ENCODE results near the gene CHRNB4.

CHRNB4 gene

GRCh38 chr15:78642331-78642730 lies 1.3 kb upstream of the CHRNB4 start:
- 97% methylated on average over 4 of the region's 5 CpGs for WGBS

GRCh38 chr15:78641749-78642275 lies 802 bp upstream of the CHRNB4 start:
- no peak overlapping the region for H3K9ac ChIP-seq (ENCODE audit: low read length)
- H3K4me1 ChIP-seq (ENCODE audit: control insufficient read depth, insufficient read depth, low read depth, low read length) = peaks cover 12% of the 10 kb centered on the region
- H3K23ac ChIP-seq (ENCODE audit: low read length in 2 of 2) = no peak overlapping the region
- no peak overlapping the region for H4K91ac ChIP-seq (ENCODE audit: low read length)
- no peak overlapping the region for H2BK120ac ChIP-seq (ENCODE audit: low read depth, low read length)
- 40% methylated on average over 9 of the region's 11 CpGs for WGBS
- no peak overlapping the region for H3K4me2 ChIP-seq (ENCODE audit: low read length, poor library complexity, severe bottlenecking)
- H2BK5ac ChIP-seq (ENCODE audit: low read depth, low read length, poor library complexity, severe bottlenecking) = no peak overlapping the region
- no peak overlapping the region for H3K4ac ChIP-seq (ENCODE audit: low read depth in 1 of 2, low read length in 2 of 2)
- no peak overlapping the region for H2BK15ac ChIP-seq (ENCODE audit: low read depth, poor library complexity, severe bottlenecking)
- no peak overlapping the region for H4K8ac ChIP-seq (ENCODE audit: low read length)
- no peaks in the 10 kb centered on the region for H3K9me3 ChIP-seq (ENCODE audit: control insufficient read depth, low read length)
- no peak overlapping the region for H3K4me3 ChIP-seq (ENCODE audit: insufficient read depth in 1 of 2, low read depth in 1 of 2, low read length in 2 of 2)
- H2BK12ac ChIP-seq (ENCODE audit: low read length in 2 of 2) = no peak overlapping the region
- H3K79me1 ChIP-seq (replicated peaks; ENCODE audit: low read length, poor library complexity, severe bottlenecking) = no peaks in the 10 kb centered on the region
- no peak overlapping the region for H2AK5ac ChIP-seq (ENCODE audit: low read length, severe bottlenecking)
- peaks cover 30 to 46% of the 10 kb centered on the region in 2 experiments for H3K27me3 ChIP-seq (ENCODE audit: control insufficient read depth in 1 of 2, insufficient read depth in 1 of 2, low read length in 2 of 2)
- no peak overlapping the region for H3K14ac ChIP-seq (ENCODE audit: low read length in 2 of 2)
- H3K18ac ChIP-seq (ENCODE audit: low read depth in 1 of 2, low read length in 2 of 2) = no peak overlapping the region
- H2AFZ ChIP-seq (ENCODE audit: low read depth, low read length) = no peak overlapping the region
- H3K27ac ChIP-seq (ENCODE audit: low read length, poor library complexity, severe bottlenecking) = no peak overlapping the region
- no peak for DNase-seq
- no peaks in the 10 kb centered on the region for H3K36me3 ChIP-seq (ENCODE audit: control insufficient read depth in 1 of 2, insufficient read depth in 2 of 2, low read depth in 1 of 2, low read length in 2 of 2)

More at GRCh38 chr15:78642331-78642730, 1.3 kb upstream of the CHRNB4 start:
- Histone ChIP-seq H3K36me3 (ENCODE audit: control insufficient read depth in 1 of 2, insufficient read depth in 2 of 2, low read depth in 1 of 2, low read length in 2 of 2) (no peaks in the 10 kb centered on the region), H4K8ac (ENCODE audit: low read length) (no peak overlapping the region), H3K4me3 (ENCODE audit: insufficient read depth in 1 of 2, low read depth in 1 of 2, low read length in 2 of 2) (no peak overlapping the region), H3K4ac (ENCODE audit: low read depth in 1 of 2, low read length in 2 of 2) (no peak overlapping the region), H3K79me1 (replicated peaks; ENCODE audit: low read length, poor library complexity, severe bottlenecking) (no peaks in the 10 kb centered on the region), H3K27ac (ENCODE audit: low read length, poor library complexity, severe bottlenecking) (no peak overlapping the region), H3K14ac (ENCODE audit: low read length in 2 of 2) (no peak overlapping the region), H4K91ac (ENCODE audit: low read length) (no peak overlapping the region), H3K9ac (ENCODE audit: low read length) (no peak overlapping the region), H2BK5ac (ENCODE audit: low read depth, low read length, poor library complexity, severe bottlenecking) (no peak overlapping the region), H3K9me3 (ENCODE audit: control insufficient read depth, low read length) (no peaks in the 10 kb centered on the region), H2BK120ac (ENCODE audit: low read depth, low read length) (no peak overlapping the region), H2BK12ac (ENCODE audit: low read length in 2 of 2) (no peak overlapping the region), H3K27me3 (ENCODE audit: control insufficient read depth in 1 of 2, insufficient read depth in 1 of 2, low read length in 2 of 2) (peaks cover 25 to 40% of the 10 kb centered on the region in 2 experiments), H2BK15ac (ENCODE audit: low read depth, poor library complexity, severe bottlenecking) (no peak overlapping the region), H3K4me2 (ENCODE audit: low read length, poor library complexity, severe bottlenecking) (no peak overlapping the region), H3K23ac (ENCODE audit: low read length in 2 of 2) (no peak overlapping the region), H3K18ac (ENCODE audit: low read depth in 1 of 2, low read length in 2 of 2) (no peak overlapping the region), H3K4me1 (ENCODE audit: control insufficient read depth, insufficient read depth, low read depth, low read length) (peaks cover 12% of the 10 kb centered on the region), H2AK5ac (ENCODE audit: low read length, severe bottlenecking) (no peak overlapping the region), H2AFZ (ENCODE audit: low read depth, low read length) (no peak overlapping the region)
- DNase-seq = no peak

- DNase-seq = no peak
- Histone ChIP-seq H2AFZ (ENCODE audit: low read depth, low read length) (peak overlapping the region; percentile 97), H3K9me3 (ENCODE audit: control insufficient read depth, low read length) (no peaks in the 10 kb centered on the region), H2BK120ac (ENCODE audit: low read depth, low read length) (no peak overlapping the region), H2BK15ac (ENCODE audit: low read depth, poor library complexity, severe bottlenecking) (no peak overlapping the region), H3K4me1 (ENCODE audit: control insufficient read depth, insufficient read depth, low read depth, low read length) (peaks cover 12% of the 10 kb centered on the region), H3K79me1 (replicated peaks; ENCODE audit: low read length, poor library complexity, severe bottlenecking) (no peaks in the 10 kb centered on the region), H3K18ac (ENCODE audit: low read depth in 1 of 2, low read length in 2 of 2) (no peak overlapping the region), H2BK12ac (ENCODE audit: low read length in 2 of 2) (no peak overlapping the region), H3K4me3 (ENCODE audit: insufficient read depth in 1 of 2, low read depth in 1 of 2, low read length in 2 of 2) (peak overlapping the region; percentile 47 to 50), H4K91ac (ENCODE audit: low read length) (no peak overlapping the region), H3K4ac (ENCODE audit: low read depth in 1 of 2, low read length in 2 of 2) (no peak overlapping the region), H4K8ac (ENCODE audit: low read length) (no peak overlapping the region), H3K36me3 (ENCODE audit: control insufficient read depth in 1 of 2, insufficient read depth in 2 of 2, low read depth in 1 of 2, low read length in 2 of 2) (no peaks in the 10 kb centered on the region), H3K9ac (ENCODE audit: low read length) (peak overlapping the region; percentile 29), H3K14ac (ENCODE audit: low read length in 2 of 2) (no peak overlapping the region), H2AK5ac (ENCODE audit: low read length, severe bottlenecking) (no peak overlapping the region), H2BK5ac (ENCODE audit: low read depth, low read length, poor library complexity, severe bottlenecking) (no peak overlapping the region), H3K27ac (ENCODE audit: low read length, poor library complexity, severe bottlenecking) (no peak overlapping the region), H3K27me3 (ENCODE audit: control insufficient read depth in 1 of 2, insufficient read depth in 1 of 2, low read length in 2 of 2) (peaks cover 34 to 49% of the 10 kb centered on the region in 2 experiments), H3K4me2 (ENCODE audit: low read length, poor library complexity, severe bottlenecking) (peak overlapping the region; percentile 84), H3K23ac (ENCODE audit: low read length in 2 of 2) (no peak overlapping the region)
- WGBS = 14% methylated on average over 24 of the region's 32 CpGs
These were observed 396 bp downstream of the CHRNB4 start for GRCh38 chr15:78640527-78641101.

GRCh38 chr15:78638658-78639314 lies 2.2 kb downstream of the CHRNB4 start:
- DNase-seq = peak; percentile 60
- H3K4me3 ChIP-seq (ENCODE audit: insufficient read depth in 1 of 2, low read depth in 1 of 2, low read length in 2 of 2) = no peak overlapping the region
- no peak overlapping the region for H2BK120ac ChIP-seq (ENCODE audit: low read depth, low read length)
- no peak overlapping the region for H3K27ac ChIP-seq (ENCODE audit: low read length, poor library complexity, severe bottlenecking)
- H3K23ac ChIP-seq (ENCODE audit: low read length in 2 of 2) = no peak overlapping the region
- no peak overlapping the region for H3K14ac ChIP-seq (ENCODE audit: low read length in 2 of 2)
- H2BK15ac ChIP-seq (ENCODE audit: low read depth, poor library complexity, severe bottlenecking) = no peak overlapping the region
- H3K4ac ChIP-seq (ENCODE audit: low read depth in 1 of 2, low read length in 2 of 2) = no peak overlapping the region
- H3K18ac ChIP-seq (ENCODE audit: low read depth in 1 of 2, low read length in 2 of 2) = peak overlapping the region in 1 of 2 experiments; percentile 0
- H2BK5ac ChIP-seq (ENCODE audit: low read depth, low read length, poor library complexity, severe bottlenecking) = no peak overlapping the region
- no peaks in the 10 kb centered on the region for H3K79me1 ChIP-seq (replicated peaks; ENCODE audit: low read length, poor library complexity, severe bottlenecking)
- no peak overlapping the region for H3K9ac ChIP-seq (ENCODE audit: low read length)
- H2AK5ac ChIP-seq (ENCODE audit: low read length, severe bottlenecking) = no peak overlapping the region
- H3K9me3 ChIP-seq (ENCODE audit: control insufficient read depth, low read length) = peaks cover 4% of the 10 kb centered on the region
- 50% methylated on average over 4 of the region's 4 CpGs for WGBS
- peaks cover 34 to 65% of the 10 kb centered on the region in 2 experiments for H3K27me3 ChIP-seq (ENCODE audit: control insufficient read depth in 1 of 2, insufficient read depth in 1 of 2, low read length in 2 of 2)
- H4K91ac ChIP-seq (ENCODE audit: low read length) = no peak overlapping the region
- no peak overlapping the region for H3K4me2 ChIP-seq (ENCODE audit: low read length, poor library complexity, severe bottlenecking)
- no peaks in the 10 kb centered on the region for H3K36me3 ChIP-seq (ENCODE audit: control insufficient read depth in 1 of 2, insufficient read depth in 2 of 2, low read depth in 1 of 2, low read length in 2 of 2)
- no peak overlapping the region for H2AFZ ChIP-seq (ENCODE audit: low read depth, low read length)
- H2BK12ac ChIP-seq (ENCODE audit: low read length in 2 of 2) = no peak overlapping the region
- H4K8ac ChIP-seq (ENCODE audit: low read length) = no peak overlapping the region
- peaks cover 12% of the 10 kb centered on the region for H3K4me1 ChIP-seq (ENCODE audit: control insufficient read depth, insufficient read depth, low read depth, low read length)

All from mesenchymal stem cell (in vitro differentiated cells and primary cell).